NCI-H510A treated with DMSO at 0.1 percent for 48 hours (cell line): ENCODE data around the gene XRCC4.
"Not testable (repeated sequence)": the region's sequence is repeated elsewhere in the genome, so short reads cannot be mapped to it uniquely, and the experiment has no call there.

ENCODE experiments used
- DNase-seq: peaks from one replicate; lab custom pipeline; 2025; lab: John Stamatoyannopoulos, UW

Gene XRCC4

GRCh38 chr5:83353231-83353630 lies 275.9 kb downstream of the XRCC4 start:
- no peak for DNase-seq

DNA sequence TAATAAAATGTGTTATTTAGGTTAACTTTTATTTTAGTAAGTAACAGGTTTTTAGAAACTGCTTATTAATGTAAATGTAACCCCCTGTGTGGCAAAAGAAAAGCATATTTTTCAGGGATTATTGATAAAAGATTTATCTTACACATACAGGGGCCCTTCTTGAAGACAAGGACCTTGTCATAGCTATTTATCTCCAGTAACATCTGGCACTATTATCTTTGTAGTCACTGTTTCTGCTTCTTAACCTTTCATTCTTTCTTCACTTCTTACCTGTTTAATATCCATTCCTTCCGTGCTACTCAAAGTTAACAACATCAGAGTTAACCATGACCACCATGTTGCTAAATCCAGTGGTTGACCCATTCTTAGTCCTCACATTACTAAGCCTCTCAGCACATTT lies 276.4 kb downstream of the XRCC4 start:
- no peak for DNase-seq

DNA sequence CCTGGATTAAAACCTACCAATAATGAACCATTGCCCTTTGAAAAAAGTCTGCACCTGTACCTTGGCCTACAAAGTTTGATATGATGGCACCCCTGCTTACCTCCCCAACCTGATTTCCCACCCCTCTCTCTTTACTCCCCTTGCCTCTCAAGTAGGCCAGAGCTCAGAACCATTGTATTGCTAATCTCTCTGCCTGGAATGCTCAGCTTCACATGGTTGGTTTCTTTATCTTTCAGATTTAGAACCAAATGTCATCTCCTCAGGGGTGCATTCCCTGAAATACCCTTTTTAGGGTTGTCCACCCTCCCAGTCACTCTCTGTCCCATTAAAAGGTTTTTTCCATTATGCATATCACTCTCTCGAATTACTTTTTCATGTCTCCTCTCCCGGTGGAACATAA lies 277.6 kb downstream of the XRCC4 start:
- no peak for DNase-seq

DNA sequence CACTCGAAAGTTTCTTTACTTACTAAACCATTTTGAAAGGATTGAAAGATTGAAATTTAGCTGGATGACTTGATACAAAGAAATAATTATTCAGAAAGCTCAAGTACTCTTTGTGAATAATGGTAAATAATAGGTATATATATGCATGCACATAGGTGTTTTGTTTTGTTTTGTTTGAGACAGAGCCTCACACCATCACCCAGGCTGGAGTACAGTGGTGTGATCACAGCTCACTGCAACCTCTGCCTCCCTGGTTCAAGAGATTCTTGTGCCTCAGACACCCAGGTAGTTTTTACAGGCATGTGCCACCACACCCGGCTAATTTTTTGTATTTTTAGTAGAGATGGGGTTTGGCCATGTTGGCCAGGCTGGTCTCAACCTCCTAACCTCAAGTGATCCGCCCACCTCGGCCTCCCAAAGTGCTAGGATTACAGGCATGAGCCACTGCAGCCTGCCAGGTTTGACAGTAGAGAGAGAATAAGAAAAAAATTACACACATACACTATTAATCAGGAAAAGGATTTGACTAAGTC lies 278.2 kb downstream of the XRCC4 start:
- DNase-seq = not testable (repeated sequence)

GRCh38 chr5:83357621-83358231 lies 280.4 kb downstream of the XRCC4 start:
- DNase-seq = no peak

DNA sequence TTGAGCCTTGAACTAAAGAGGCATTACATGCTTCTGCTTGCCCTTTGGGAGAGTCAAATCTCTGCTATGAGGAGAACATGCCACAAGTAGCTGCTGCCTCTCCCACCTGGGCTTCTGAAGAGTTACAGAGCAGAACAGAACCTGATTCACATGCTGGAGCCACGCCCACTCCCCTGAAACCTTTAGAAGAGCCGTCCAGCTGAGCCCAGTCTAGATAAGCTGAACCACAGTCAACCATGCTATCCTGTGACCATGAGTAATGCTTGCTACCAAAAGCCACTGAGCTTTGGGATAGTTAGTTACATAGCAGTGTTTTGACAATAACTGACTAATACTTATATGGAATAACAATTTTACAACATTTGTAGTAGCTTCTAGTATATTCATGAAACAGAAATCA lies 283.2 kb downstream of the XRCC4 start:
- no peak for DNase-seq

GRCh38 chr5:83362526-83362925 lies 285.2 kb downstream of the XRCC4 start:
- DNase-seq = no peak

GRCh38 chr5:83363111-83363885 lies 286.0 kb downstream of the XRCC4 start:
- DNase-seq = no peak

- no peak for DNase-seq
Measured at GRCh38 chr5:83363886-83364275, 286.5 kb downstream of the XRCC4 start.

DNA sequence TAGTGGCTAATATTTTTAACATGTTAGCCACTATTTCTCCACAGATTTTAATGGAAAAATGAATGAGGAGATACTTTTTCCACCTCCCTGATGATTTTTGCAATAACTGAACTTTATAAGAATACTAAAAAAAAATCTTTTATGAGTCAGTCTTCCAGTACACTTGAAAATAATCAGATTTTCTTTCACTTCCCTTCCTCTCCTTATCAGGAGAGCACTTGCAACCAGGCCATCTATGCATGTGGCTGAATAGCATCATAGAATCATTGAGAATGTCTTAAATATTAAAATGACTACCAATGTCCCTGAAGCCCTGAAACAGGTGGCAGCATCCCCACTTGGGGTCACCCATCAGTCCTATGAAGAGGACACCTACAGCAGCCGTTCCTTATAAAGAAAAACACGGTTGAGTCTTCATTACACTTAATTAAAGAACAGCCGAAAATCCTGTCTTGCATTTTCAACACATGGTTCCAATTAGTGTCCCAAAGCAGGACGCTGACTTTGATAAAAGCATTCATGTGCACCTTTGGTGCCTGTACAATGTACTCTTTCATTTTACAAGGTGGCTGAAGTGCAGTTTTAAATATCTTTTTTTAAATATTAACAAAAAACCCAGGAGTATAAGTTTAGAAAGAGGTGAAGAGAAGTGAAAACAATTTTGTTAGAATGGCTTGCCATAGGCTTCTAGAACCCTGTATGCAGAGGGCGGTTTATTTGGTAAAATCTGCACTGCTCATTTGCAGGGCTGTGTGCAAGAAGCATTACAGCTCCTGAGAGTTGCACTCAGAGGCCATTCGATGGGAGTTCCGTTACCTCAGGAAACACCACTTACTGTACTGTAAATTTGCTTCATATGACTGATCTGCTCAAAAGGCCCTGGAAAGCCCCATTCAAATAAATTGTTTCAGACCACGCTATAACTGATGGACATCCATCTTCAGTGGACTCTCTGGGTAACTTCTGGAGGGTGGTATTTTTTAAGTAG lies 287.3 kb downstream of the XRCC4 start:
- no peak for DNase-seq

- no peak for DNase-seq
Measured at GRCh38 chr5:83368319-83368718, 291.0 kb downstream of the XRCC4 start.

DNA sequence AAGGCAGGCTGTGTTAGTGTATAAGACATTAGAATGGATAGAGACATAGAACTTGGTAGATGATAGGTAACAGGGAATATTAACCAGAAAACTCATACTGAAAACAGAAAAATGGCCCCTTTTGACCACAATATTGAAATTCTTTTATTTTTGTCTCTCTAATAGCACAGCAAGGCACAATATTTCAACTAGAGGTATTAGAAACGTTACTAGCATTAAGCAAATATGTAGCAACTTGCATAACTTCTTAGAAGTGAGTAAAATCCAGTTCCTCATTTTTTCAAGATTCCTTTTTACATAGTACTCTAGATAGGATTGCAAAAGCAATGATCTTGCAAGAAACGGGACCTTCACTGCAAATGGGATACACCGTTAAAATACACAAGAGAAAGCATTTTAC lies 291.5 kb downstream of the XRCC4 start:
- DNase-seq = no peak

DNA sequence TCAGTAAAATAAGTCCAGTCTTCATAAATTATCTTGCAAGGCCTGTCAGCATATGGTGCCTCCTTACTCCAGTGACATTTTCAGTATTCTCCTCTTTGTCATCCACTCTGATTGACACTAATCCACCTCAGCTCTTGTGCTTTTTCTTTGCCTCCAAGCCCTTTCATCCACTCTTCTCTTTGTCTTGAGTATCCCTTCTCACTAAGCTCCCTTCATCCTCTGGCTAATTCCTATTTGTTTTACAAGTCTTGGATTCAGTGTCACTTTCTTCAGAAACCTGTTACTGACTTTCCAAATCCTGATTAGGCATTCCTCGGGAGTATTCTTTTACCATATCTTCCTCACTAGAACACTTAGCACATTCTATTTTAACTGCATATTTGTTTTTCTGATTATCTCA lies 293.6 kb downstream of the XRCC4 start:
- DNase-seq = no peak

GRCh38 chr5:83371726-83372125 lies 294.4 kb downstream of the XRCC4 start:
- no peak for DNase-seq

DNA sequence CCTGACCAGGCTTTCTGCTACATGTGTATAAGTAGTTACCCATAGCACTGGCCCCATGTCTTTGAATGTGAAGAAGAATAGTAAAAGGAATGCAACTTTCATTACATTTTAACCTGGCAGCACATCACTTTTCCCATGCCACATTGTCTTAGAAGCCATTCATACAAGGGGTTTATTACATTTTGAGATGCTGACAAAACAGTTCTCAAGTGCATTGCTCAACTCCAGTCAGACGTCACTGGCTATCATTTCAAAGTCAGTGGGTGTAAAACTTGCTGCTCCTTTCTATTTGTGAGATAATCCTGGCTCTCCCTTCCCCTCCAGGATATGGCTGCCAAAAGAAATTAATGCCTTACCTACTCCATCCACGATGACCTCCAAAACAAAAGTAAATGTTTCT lies 297.2 kb downstream of the XRCC4 start:
- no peak for DNase-seq

DNA sequence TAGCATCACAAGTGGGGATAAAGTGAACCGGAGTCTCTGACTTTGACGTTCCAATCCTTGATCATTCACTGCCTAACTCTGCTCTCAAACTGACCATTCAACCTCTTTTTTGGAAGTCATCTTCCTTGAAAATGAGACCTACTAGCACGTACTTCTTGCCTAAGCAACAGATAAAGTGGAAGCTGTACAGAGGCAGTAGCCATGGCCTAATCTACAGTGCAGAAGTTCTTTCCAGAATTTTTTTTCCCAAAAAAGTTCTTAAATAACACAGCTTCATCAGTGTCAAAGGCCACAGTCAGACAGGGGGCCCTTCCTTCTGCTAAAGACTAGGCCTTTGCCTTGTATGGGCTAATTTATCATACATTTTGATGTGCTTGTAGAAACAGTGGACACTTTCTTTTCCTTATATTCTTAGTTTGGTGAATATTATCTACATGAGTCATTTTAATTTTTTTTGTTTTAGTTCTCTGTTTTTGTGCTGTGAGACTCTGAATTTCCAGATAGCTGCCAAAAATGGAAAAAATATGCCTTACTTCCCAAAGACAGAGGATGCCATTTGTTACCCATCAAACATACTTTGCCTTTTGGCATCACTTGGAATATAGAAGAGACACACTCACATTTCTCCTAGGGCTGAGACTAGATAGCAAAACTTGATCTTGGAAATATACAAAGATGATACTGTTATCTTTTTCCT lies 297.9 kb downstream of the XRCC4 start:
- DNase-seq = no peak

DNA sequence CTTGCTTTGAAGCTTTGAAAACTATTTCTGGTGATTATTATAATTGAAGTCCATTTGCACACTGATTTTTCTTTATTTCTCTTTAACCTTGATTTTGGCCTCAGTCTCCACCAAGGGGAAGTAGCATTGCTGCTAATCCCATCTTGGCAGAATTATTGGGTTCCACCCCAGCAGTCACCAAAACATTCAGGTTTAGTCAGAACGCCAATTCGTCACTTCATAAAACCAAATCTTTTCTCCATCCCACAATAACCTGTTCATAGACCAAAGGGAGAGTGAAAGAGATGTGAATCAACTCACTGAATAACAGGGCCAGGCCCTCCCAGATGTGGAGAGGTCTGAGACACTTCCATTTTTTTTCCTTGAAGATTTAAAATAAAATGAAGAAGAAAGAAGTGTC lies 299.1 kb downstream of the XRCC4 start:
- DNase-seq = no peak

DNA sequence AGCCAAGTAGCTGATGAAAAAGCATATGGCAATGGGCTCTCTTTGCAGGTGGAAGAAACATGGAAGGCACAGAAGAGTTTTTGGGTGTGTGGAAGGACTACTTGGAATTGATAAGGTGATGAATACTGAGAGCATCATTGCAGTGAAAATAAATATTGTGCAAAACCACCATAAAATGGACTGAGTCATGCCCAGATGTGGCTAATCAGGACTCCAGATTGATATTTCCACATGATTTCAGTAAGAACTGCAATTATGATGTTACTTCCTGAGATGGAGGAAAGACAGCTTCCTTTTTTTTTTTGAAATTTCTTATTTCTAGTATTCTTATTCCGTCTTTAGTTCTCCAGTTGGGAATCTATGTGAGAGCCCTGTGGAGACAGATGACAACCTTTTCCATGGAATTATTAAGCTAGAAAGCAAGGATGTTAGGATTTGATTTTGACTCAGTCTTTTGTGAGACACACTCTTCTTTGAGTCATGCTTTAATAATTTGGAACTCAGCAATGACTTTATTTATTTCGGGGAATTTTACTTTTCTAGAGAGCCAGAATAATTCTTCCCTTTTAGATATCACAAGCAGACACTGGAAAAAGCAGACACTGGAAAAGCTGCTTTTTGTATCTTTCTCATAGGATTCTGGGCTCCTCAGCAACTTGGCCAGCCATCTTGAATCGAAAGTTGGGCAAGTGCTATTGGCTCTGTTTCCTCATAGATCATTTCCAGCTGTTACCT lies 300.0 kb downstream of the XRCC4 start:
- DNase-seq = no peak

DNA sequence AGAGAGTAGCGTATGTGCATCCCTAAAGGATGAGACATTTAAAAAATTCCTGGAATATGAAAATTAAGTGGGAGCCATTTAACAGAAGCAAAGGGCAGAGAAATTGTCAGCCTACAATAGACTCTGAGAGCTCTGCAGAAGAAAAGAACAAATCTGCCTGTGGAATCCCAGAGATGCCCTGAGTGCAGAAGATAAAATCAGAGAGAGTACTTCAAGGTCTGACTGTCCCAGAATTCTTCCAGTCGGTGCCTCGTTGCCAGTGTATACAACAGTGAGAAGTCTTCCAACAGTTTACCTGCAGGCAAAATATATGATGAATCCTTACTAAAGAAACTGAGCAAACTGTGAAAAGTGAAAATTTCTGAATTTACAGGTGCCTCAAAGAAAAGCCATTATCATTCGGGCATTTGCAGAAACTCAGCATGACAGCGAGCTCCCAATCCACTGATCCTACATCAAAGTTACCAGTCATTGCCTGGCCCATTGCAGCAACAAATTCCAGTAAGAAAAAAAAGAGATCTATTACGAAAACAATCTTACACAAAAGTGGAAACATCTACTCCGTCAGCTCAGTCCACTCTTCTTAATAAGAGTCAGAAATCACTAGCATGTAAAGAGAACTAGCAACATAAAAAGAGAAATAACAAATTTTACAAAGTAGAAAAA lies 301.4 kb downstream of the XRCC4 start:
- DNase-seq = no peak

GRCh38 chr5:83385812-83386211 lies 308.5 kb downstream of the XRCC4 start:
- no peak for DNase-seq

- DNase-seq = no peak
Measured at GRCh38 chr5:83387041-83387440, 309.7 kb downstream of the XRCC4 start.
